Colonic mucosa (tissue), 4 donors: ENCODE measurements around the gene MTHFS. TPM values are rescaled to one million over a fixed set of nuclear protein-coding genes. Genes with fewer than 3 reads are reported as not detected.

Experiments used
- DNase-seq: peaks from one replicate; pipeline ENCODE4 v3.0.0-alpha.2; 2020
- H3K27ac ChIP-seq: fragments of 200-600 bp; one replicate; pipeline ENCODE4 v1.8.0; 2021
- H3K27me3 ChIP-seq: fragments of 200-600 bp; one replicate; pipeline ENCODE4 v1.8.0; 2021
- H3K36me3 ChIP-seq: fragments of 200-600 bp; one replicate; pipeline ENCODE4 v1.8.0; 2021
- H3K4me1 ChIP-seq: fragments of 200-600 bp; one replicate; pipeline ENCODE4 v1.8.0; 2021; ENCODE audit warnings: mild to moderate bottlenecking
- H3K4me3 ChIP-seq: fragments of 200-600 bp; one replicate; pipeline ENCODE4 v1.8.0; 2021
- H3K9ac ChIP-seq, 2 donors: one replicate each; pipeline ENCODE4 v1.7.0; 2013; ENCODE audit warnings: control low read depth in 2 of 2, low read depth in 2 of 2, low read length in 2 of 2
- H3K9me3 ChIP-seq: fragments of 200-600 bp; one replicate; pipeline ENCODE4 v1.8.0; 2021
- intact Hi-C: fragments of 100-400 bp; cut with DNase I; formaldehyde crosslinking; loops from one replicate; pipeline ENCODE4 v1.14.1; 2022
- total RNA-seq, 2 donors: library from RNA; stranded (reverse); fragmentation: NEBNext Ultra II Directional in 1 of 2; extraction: Animal tissue kit (Norgen Biotek cat#: 25700) in 1 of 2; gene quantifications; one replicate each; pipeline ENCODE4 v1.2.1, GENCODE V29; 2021
- TF ChIP-seq, protein P1 (sequence below): fragments of 200-600 bp; IDR thresholded peaks from one replicate; pipeline ENCODE4 v1.8.0; 2022; ENCODE audit warnings: antibody characterized with exemption, mild to moderate bottlenecking
- donor health status: healthy.
- donor health status: DM: no; HTN: no; CAD: no.
- donor health status: DM: no; HTN: no; CAD: no.

Gene MTHFS
- total RNA-seq, 2 donors from 2014 or later: 24.6 to 25.9 TPM

DNA sequence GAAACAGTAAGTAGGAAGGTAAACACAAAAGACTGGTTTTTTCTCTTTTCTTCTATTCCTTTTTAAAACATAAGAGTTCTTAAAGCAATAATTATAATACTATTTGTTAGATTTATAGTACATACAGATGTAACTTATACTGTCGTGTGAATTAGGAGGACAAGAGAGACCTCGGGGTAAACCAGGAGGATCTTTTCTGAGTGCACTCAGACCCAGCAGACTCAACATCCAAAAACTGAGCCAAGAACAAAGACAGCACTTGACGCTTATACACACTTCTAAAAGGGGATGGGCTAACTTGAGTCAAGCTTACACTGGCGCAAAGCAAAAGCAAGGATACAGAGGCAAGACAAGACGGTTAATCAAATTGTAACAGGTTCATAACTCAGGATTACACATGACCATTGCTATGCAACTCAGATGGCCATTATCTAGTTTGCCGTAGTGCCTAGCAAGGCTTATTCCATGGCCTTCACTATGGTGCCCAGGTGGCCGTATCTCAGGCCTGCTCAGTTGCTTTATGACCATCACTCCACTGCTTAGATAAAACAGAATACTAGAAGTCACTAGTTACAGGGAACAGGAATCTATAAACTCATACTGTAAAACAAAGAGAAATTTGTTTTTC lies 18.6 kb downstream of the MTHFS start:
- no peak for DNase-seq
- peaks cover 4% of the 10 kb centered on the region for H3K36me3 ChIP-seq
- H3K9me3 ChIP-seq: peaks cover 4% of the 10 kb centered on the region

DNA sequence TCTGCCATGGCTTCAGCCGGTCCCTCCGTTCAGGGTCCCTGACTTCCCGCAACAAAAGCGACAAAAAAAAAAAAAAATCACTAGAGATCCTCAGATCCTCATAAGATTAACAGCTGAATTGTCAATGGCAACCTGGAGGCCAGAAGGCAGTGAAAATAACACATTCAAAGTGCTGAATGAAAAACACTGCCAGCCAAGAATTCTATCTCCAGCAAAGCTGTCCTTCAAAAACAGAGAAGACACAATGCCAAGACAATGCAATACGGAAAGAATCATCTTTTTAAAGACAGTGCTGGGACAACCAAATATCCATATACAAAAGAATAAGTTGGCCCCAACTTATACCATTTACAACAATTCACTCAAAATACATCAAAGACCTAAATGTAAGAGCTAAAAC lies 21.6 kb downstream of the MTHFS start:
- DNase-seq: no peak
- TF ChIP-seq, protein P1, sequence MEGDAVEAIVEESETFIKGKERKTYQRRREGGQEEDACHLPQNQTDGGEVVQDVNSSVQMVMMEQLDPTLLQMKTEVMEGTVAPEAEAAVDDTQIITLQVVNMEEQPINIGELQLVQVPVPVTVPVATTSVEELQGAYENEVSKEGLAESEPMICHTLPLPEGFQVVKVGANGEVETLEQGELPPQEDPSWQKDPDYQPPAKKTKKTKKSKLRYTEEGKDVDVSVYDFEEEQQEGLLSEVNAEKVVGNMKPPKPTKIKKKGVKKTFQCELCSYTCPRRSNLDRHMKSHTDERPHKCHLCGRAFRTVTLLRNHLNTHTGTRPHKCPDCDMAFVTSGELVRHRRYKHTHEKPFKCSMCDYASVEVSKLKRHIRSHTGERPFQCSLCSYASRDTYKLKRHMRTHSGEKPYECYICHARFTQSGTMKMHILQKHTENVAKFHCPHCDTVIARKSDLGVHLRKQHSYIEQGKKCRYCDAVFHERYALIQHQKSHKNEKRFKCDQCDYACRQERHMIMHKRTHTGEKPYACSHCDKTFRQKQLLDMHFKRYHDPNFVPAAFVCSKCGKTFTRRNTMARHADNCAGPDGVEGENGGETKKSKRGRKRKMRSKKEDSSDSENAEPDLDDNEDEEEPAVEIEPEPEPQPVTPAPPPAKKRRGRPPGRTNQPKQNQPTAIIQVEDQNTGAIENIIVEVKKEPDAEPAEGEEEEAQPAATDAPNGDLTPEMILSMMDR: no peak
- Histone ChIP-seq H3K9me3 (peaks cover 4% of the 10 kb centered on the region), H3K4me3 (no peak overlapping the region), H3K4me1 (no peaks in the 10 kb centered on the region), H3K27me3 (no peaks in the 10 kb centered on the region), H3K36me3 (no peaks in the 10 kb centered on the region), H3K9ac (no peak overlapping the region), H3K27ac (no peak overlapping the region)
- intact Hi-C loops: no loop called here

More for the DNA sequence above, 18.6 kb downstream of the MTHFS start:
- no peak overlapping the region for H3K4me3 ChIP-seq
- H3K9ac ChIP-seq: no peak overlapping the region
- H3K4me1 ChIP-seq: no peaks in the 10 kb centered on the region
- H3K27ac ChIP-seq: no peak overlapping the region
- TF ChIP-seq, protein P1: no peak
- H3K27me3 ChIP-seq: no peaks in the 10 kb centered on the region
- intact Hi-C loops: no loop called here

DNA sequence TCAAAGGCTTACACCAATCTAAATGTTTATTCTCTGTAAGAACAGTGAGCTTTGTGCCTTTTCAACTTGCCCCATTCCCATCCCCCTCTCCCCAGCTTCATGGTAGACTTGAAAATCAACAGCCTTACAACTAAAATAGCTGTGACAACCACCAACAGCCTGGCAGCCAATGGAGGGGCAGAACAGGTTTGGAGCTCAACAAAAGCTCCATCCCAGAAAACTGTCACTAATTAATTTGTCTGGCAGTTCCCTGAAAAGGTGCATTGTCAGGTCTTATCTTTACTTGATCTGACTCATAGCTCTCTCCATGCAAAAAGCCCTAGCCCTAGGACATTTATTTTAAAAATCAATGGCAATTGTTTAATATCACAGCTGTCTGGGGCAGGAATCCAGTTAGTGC lies 22.6 kb downstream of the MTHFS start:
- Histone ChIP-seq H3K4me3 (no peak overlapping the region), H3K27me3 (no peaks in the 10 kb centered on the region), H3K27ac (no peak overlapping the region), H3K9ac (no peak overlapping the region), H3K4me1 (no peaks in the 10 kb centered on the region), H3K36me3 (no peaks in the 10 kb centered on the region), H3K9me3 (peaks cover 4% of the 10 kb centered on the region)
- TF ChIP-seq, protein P1: no peak
- intact Hi-C loops: no loop called here
- DNase-seq: no peak

DNA sequence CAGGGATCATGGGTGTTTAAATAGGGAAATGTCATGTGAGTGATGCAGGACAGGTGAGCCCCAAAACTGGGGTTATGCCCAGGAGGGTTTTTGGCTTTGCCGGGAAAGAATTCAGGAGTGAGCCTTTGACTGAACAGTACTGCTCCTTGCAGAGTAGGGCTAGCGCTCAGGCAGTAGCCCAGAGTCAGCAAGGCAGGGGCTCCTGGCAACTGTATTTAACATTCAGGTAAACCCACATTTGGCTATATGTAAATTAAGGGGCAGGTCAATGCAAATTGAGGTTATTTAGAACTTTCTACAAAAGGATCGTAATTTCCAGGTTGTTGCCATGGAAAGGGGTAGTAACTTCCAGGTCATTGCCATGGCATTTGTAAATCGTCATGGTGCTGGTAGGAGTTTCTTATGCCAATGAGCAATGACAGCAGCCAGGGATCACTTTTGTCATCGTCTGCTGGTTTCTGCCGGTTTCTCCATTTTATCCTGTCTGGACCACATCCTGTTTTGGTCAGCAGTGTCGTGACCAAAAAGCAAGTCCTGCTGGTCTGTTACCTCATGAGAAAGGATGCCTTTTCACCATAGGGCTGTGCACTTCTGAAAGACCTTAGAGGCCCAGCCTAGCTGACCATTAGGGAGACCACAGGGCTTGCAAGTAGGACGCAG lies 24.3 kb downstream of the MTHFS start:
- Histone ChIP-seq H3K27me3 (no peaks in the 10 kb centered on the region), H3K9me3 (peaks cover under 1% of the 10 kb centered on the region), H3K9ac (no peak overlapping the region), H3K4me3 (no peak overlapping the region), H3K4me1 (no peaks in the 10 kb centered on the region), H3K36me3 (no peaks in the 10 kb centered on the region), H3K27ac (no peak overlapping the region)
- TF ChIP-seq, protein P1: no peak
- intact Hi-C loops: no loop called here
- no peak for DNase-seq

DNA sequence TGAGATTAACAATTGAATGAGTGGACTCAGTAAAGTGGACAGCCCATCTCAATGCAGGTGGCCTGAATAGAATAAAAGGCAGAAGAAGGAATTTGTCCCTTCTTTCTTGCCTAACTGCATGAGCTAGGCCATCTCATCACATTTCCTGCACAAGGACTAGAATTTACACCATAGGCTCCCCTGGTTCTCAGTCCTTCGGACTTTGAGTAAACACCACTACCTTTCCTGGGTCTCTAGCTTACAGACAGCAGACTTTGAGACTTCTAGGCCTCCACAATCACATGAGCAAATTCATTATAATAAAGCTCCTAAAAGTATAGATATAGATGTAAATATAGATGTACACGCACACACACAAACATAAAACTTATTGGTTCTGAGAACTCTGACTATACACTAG lies 28.3 kb downstream of the MTHFS start:
- Histone ChIP-seq H3K4me1 (no peaks in the 10 kb centered on the region), H3K27me3 (no peaks in the 10 kb centered on the region), H3K9ac (no peak overlapping the region), H3K4me3 (no peak overlapping the region), H3K27ac (no peak overlapping the region), H3K36me3 (no peaks in the 10 kb centered on the region), H3K9me3 (no peaks in the 10 kb centered on the region)
- no peak for DNase-seq
- TF ChIP-seq, protein P1: no peak
- intact Hi-C loops: no loop called here
